GM23338 (cell line): ENCODE data around the gene IL1RN. TPM values are rescaled to one million over a fixed set of nuclear protein-coding genes. Genes with fewer than 3 reads are reported as not detected.
A peak's percentile ranks its signal among the peaks of the same experiment; 100 is the strongest.

Experiments
- ATAC-seq: fragments of 200-7000 bp; cut with Tn5 transposase; 3 replicates; pipeline ENCODE4 v1.9.1; 2020
- DNase-seq: peaks from one replicate; pipeline ENCODE4 v3.0.0-alpha.2; 2015; ENCODE audit warnings: low spot score
- H2AFZ ChIP-seq: fragments of 200-600 bp; sonication (generic); 2 replicates; pipeline ENCODE4 v1.8.0; 2016; ENCODE audit warnings: antibody characterized with exemption, mild to moderate bottlenecking, moderate library complexity
- H3F3A ChIP-seq: fragments of 200-600 bp; sonication (generic); replicated peaks from 2 replicates; pipeline ENCODE4 v1.8.0; 2017; ENCODE audit warnings: antibody characterized with exemption, mixed run types, low read depth
- H3K27ac ChIP-seq: fragments of 200-600 bp; sonication (generic); 2 replicates; pipeline ENCODE4 v1.6.1; 2016; ENCODE audit warnings: low read depth
- H3K27me3 ChIP-seq: fragments of 200-600 bp; sonication (generic); 2 replicates; pipeline ENCODE4 v1.8.0; 2016; ENCODE audit warnings: mild to moderate bottlenecking, mixed run types, moderate library complexity; ENCODE audit not compliant: insufficient read depth
- H3K36me3 ChIP-seq: fragments of 200-600 bp; sonication (generic); 2 replicates; pipeline ENCODE4 v1.8.0; 2016; ENCODE audit warnings: mild to moderate bottlenecking; ENCODE audit not compliant: insufficient read depth
- H3K4me1 ChIP-seq: fragments of 200-600 bp; sonication (generic); 2 replicates; pipeline ENCODE4 v1.8.0; 2016; ENCODE audit warnings: mild to moderate bottlenecking, moderate library complexity; ENCODE audit not compliant: insufficient read depth
- H3K4me2 ChIP-seq: fragments of 200-600 bp; sonication (generic); 2 replicates; pipeline ENCODE4 v1.7.1; 2017; ENCODE audit warnings: mixed run types
- H3K4me3 ChIP-seq: fragments of 200-600 bp; sonication (generic); 2 replicates; pipeline ENCODE4 v1.6.1; 2016; ENCODE audit warnings: mixed run types
- H3K79me2 ChIP-seq: fragments of 200-600 bp; sonication (generic); replicated peaks from 2 replicates; pipeline ENCODE4 v1.8.0; 2017; ENCODE audit warnings: mild to moderate bottlenecking; ENCODE audit not compliant: insufficient read depth
- H3K9me2 ChIP-seq: fragments of 200-600 bp; sonication (generic); 2 replicates; pipeline ENCODE4 v1.8.0; 2017; ENCODE audit not compliant: insufficient read depth
- H4K20me1 ChIP-seq: fragments of 200-600 bp; sonication (generic); replicated peaks from 2 replicates; pipeline ENCODE4 v1.8.0; 2017; ENCODE audit warnings: mild to moderate bottlenecking; ENCODE audit not compliant: insufficient read depth
- H3K27ac Mint-ChIP-seq: 2 replicates; pipeline ENCODE4 v1.8.0; 2020; ENCODE audit warnings: inconsistent platforms, mild to moderate bottlenecking, moderate library complexity, mixed read lengths
- H3K27me3 Mint-ChIP-seq: 3 replicates; pipeline ENCODE4 v1.8.0; 2022; ENCODE audit warnings: low read depth, mild to moderate bottlenecking, moderate library complexity, mixed read lengths, inconsistent platforms; ENCODE audit not compliant: insufficient read depth, poor library complexity
- H3K36me3 Mint-ChIP-seq: 3 replicates; pipeline ENCODE4 v1.8.0; 2021; ENCODE audit warnings: low read depth, mild to moderate bottlenecking, inconsistent platforms, moderate library complexity, mixed read lengths
- H3K4me1 Mint-ChIP-seq: 3 replicates; pipeline ENCODE4 v1.8.0; 2020; ENCODE audit warnings: mild to moderate bottlenecking, inconsistent platforms, mixed read lengths
- H3K4me3 Mint-ChIP-seq: 3 replicates; pipeline ENCODE4 v1.8.0; 2021; ENCODE audit warnings: moderate library complexity, mild to moderate bottlenecking, inconsistent platforms, mixed read lengths
- H3K9me3 Mint-ChIP-seq: 3 replicates; pipeline ENCODE4 v1.8.0; 2020; ENCODE audit warnings: moderate library complexity, mild to moderate bottlenecking, inconsistent platforms, mixed read lengths
- CREB1 ChIP-seq: fragments of 250-450 bp; sonication (Bioruptor Pico); IDR thresholded peaks from 2 replicates; pipeline ENCODE4 v1.5.0; 2020; ENCODE audit warnings: low read depth, mild to moderate bottlenecking, moderate library complexity
- CTCF ChIP-seq, 2 experiments: fragments of 200-600 bp in 1 of 2; sonication (generic) in 1 of 2; conservative IDR thresholded peaks; 2 replicates each; pipeline versions ENCODE4 v1.5.1 to v1.6.1; 2016 to 2017; ENCODE audit warnings: antibody characterized with exemption in 2 of 2, low read depth in 2 of 2, mild to moderate bottlenecking in 2 of 2, moderate library complexity in 1 of 2
- ETS1 ChIP-seq: IDR thresholded peaks from 2 replicates; pipeline ENCODE4 v1.6.1; 2016; ENCODE audit warnings: antibody characterized with exemption
- EZH2 ChIP-seq: fragments of 200-600 bp; sonication (generic); IDR thresholded peaks from one replicate; pipeline ENCODE4 v1.8.0; 2017; ENCODE audit warnings: antibody characterized with exemption, mild to moderate bottlenecking, low read depth; ENCODE audit not compliant: unreplicated experiment
- EZH2phosphoT487 ChIP-seq: fragments of 200-600 bp; sonication (generic); IDR thresholded peaks from one replicate; pipeline ENCODE4 v1.8.1; 2018; ENCODE audit warnings: antibody characterized with exemption; ENCODE audit not compliant: unreplicated experiment
- JUNB ChIP-seq: IDR thresholded peaks from one replicate; pipeline ENCODE4 v1.6.1; 2016; ENCODE audit warnings: antibody characterized with exemption; ENCODE audit not compliant: unreplicated experiment
- NANOG ChIP-seq: IDR thresholded peaks from 2 replicates; pipeline ENCODE4 v1.6.1; 2016; ENCODE audit warnings: antibody characterized with exemption, borderline replicate concordance
- POLR2AphosphoS5 ChIP-seq: IDR thresholded peaks from 2 replicates; pipeline ENCODE4 v1.6.1; 2016; ENCODE audit warnings: antibody characterized with exemption, low read depth
- REST ChIP-seq: IDR thresholded peaks from one replicate; pipeline ENCODE4 v1.6.1; 2018; ENCODE audit warnings: antibody characterized with exemption; ENCODE audit not compliant: unreplicated experiment
- STAT1 ChIP-seq: IDR thresholded peaks from one replicate; pipeline ENCODE4 v1.6.1; 2016; ENCODE audit warnings: antibody characterized with exemption; ENCODE audit not compliant: unreplicated experiment
- ZNF114 ChIP-seq: fragments of 250-450 bp; sonication (Bioruptor Pico); IDR thresholded peaks from 2 replicates; pipeline ENCODE4 v1.5.0; 2020; ENCODE audit warnings: mild to moderate bottlenecking, moderate library complexity
- ZNF331 ChIP-seq: fragments of 250-450 bp; sonication (Bioruptor Pico); IDR thresholded peaks from 2 replicates; pipeline ENCODE4 v1.5.0; 2020; ENCODE audit warnings: low read depth, mild to moderate bottlenecking, moderate library complexity
- ZNF462 ChIP-seq: fragments of 250-450 bp; sonication (Bioruptor Pico); IDR thresholded peaks from 2 replicates; pipeline ENCODE4 v1.5.0; 2020; ENCODE audit warnings: mild to moderate bottlenecking, moderate library complexity
- polyA plus RNA-seq: library from polyadenylated mRNA; unstranded; fragments of >200 nt; fragmentation: Nextera tagmentation; extraction: Ambion mirVana; gene quantifications from 2 replicates; pipeline ENCODE4 v1.2.1, GENCODE V29; 2016
- total RNA-seq: library from RNA; depleted of rRNA; stranded (reverse); fragments of >200 nt; shearing (Covaris generic); gene quantifications from 2 replicates; pipeline ENCODE4 v1.2.3, GENCODE V29; 2014

IL1RN gene
- total and polyA plus RNA-seq, 2 experiments from 2014 or later, result not detected

- no peak overlapping the region for H3K27ac Mint-ChIP-seq
- TF ChIP-seq CTCF (conservative IDR thresholded peaks at IDR 0.05; ENCODE audit: low read depth in 2 of 2) (no peak), STAT1 (no peak), CREB1 (CRISPR knock-in tag) (no peak), EZH2 (no peak), POLR2AphosphoS5 (no peak), ZNF331 (CRISPR knock-in tag) (no peak), NANOG (no peak), EZH2phosphoT487 (no peak), ZNF462 (CRISPR knock-in tag) (no peak), ZNF114 (no peak), REST (no peak), JUNB (no peak), ETS1 (no peak)
- ATAC-seq (no peak), DNase-seq (no peak)
- Histone ChIP-seq H3K9me2 (no peaks in the 10 kb centered on the region), H3K4me3 (peak overlapping the region; percentile 54), H2AFZ (peak overlapping the region; percentile 91; the same call in 1 of the 2 replicates), H3K27ac (no peak overlapping the region), H3K36me3 (no peaks in the 10 kb centered on the region), H3K79me2 (no peaks in the 10 kb centered on the region), H3K4me1 (peaks cover 13% of the 10 kb centered on the region), H3F3A (no peaks in the 10 kb centered on the region), H3K4me2 (peak overlapping the region; percentile 85), H3K27me3 (peaks cover 21% of the 10 kb centered on the region), H4K20me1 (no peaks in the 10 kb centered on the region)
- H3K4me1 Mint-ChIP-seq, result peaks cover 12% of the 10 kb centered on the region
- no peaks in the 10 kb centered on the region for H3K36me3 Mint-ChIP-seq
- H3K9me3 Mint-ChIP-seq, result no peaks in the 10 kb centered on the region; the same call in 2 of the 3 replicates
- H3K4me3 Mint-ChIP-seq, result peak overlapping the region; percentile 72
- H3K27me3 Mint-ChIP-seq, result peaks cover 13% of the 10 kb centered on the region
Measured at GRCh38 chr2:113157897-113158753, 30.7 kb downstream of the IL1RN start.
